Measurements from ENCODE around the gene KMT2C.

GRCh38 chr7:152307902-152308301 lies 127.9 kb downstream of the KMT2C start:
- TF ChIP-seq SMC3 (conservative IDR thresholded peaks at IDR 0.05; ENCODE audit: poor library complexity) (no peak), EZH2 (IDR thresholded peaks at IDR 0.05; ENCODE audit: borderline replicate concordance, insufficient read depth, low read length, poor library complexity, severe bottlenecking) (no peak), EP300 (conservative IDR thresholded peaks at IDR 0.05; ENCODE audit: poor library complexity, severe bottlenecking) (no peak), MXI1 (conservative IDR thresholded peaks at IDR 0.05; ENCODE audit: poor library complexity, severe bottlenecking) (no peak), POLR2AphosphoS5 (IDR thresholded peaks at IDR 0.05) (no peak), TAF1 (IDR thresholded peaks at IDR 0.05; ENCODE audit: low read depth) (no peak)
- TF ChIP-seq, protein P1, sequence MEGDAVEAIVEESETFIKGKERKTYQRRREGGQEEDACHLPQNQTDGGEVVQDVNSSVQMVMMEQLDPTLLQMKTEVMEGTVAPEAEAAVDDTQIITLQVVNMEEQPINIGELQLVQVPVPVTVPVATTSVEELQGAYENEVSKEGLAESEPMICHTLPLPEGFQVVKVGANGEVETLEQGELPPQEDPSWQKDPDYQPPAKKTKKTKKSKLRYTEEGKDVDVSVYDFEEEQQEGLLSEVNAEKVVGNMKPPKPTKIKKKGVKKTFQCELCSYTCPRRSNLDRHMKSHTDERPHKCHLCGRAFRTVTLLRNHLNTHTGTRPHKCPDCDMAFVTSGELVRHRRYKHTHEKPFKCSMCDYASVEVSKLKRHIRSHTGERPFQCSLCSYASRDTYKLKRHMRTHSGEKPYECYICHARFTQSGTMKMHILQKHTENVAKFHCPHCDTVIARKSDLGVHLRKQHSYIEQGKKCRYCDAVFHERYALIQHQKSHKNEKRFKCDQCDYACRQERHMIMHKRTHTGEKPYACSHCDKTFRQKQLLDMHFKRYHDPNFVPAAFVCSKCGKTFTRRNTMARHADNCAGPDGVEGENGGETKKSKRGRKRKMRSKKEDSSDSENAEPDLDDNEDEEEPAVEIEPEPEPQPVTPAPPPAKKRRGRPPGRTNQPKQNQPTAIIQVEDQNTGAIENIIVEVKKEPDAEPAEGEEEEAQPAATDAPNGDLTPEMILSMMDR (IDR thresholded peaks at IDR 0.05; ENCODE audit: poor library complexity, severe bottlenecking), result no peak
- TF ChIP-seq, protein P2, sequence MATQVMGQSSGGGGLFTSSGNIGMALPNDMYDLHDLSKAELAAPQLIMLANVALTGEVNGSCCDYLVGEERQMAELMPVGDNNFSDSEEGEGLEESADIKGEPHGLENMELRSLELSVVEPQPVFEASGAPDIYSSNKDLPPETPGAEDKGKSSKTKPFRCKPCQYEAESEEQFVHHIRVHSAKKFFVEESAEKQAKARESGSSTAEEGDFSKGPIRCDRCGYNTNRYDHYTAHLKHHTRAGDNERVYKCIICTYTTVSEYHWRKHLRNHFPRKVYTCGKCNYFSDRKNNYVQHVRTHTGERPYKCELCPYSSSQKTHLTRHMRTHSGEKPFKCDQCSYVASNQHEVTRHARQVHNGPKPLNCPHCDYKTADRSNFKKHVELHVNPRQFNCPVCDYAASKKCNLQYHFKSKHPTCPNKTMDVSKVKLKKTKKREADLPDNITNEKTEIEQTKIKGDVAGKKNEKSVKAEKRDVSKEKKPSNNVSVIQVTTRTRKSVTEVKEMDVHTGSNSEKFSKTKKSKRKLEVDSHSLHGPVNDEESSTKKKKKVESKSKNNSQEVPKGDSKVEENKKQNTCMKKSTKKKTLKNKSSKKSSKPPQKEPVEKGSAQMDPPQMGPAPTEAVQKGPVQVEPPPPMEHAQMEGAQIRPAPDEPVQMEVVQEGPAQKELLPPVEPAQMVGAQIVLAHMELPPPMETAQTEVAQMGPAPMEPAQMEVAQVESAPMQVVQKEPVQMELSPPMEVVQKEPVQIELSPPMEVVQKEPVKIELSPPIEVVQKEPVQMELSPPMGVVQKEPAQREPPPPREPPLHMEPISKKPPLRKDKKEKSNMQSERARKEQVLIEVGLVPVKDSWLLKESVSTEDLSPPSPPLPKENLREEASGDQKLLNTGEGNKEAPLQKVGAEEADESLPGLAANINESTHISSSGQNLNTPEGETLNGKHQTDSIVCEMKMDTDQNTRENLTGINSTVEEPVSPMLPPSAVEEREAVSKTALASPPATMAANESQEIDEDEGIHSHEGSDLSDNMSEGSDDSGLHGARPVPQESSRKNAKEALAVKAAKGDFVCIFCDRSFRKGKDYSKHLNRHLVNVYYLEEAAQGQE (IDR thresholded peaks at IDR 0.05; ENCODE audit: borderline replicate concordance), result no peak
